Activated CD8-positive, alpha-beta T cell treated with anti-CD3 and anti-CD28 coated beads for 36 hours (primary cell): ENCODE measurements around the gene PLA2G4E. TPM values are rescaled to one million over a fixed set of nuclear protein-coding genes. Genes with fewer than 3 reads are reported as not detected.

Experiments used
- ATAC-seq: fragments of 200-7000 bp; cut with Tn5 transposase; one replicate; pipeline ENCODE4 v1.10.0; 2021; ENCODE audit warnings: mild to moderate bottlenecking, moderate library complexity
- CTCF ChIA-PET: fragments of 350-600 bp; sonication (Branson Sonifier 250); formaldehyde crosslinking; loops from one replicate; lab custom pipeline; 2021; ENCODE audit warnings: antibody characterized with exemption; lab: Charles Lee
- POLR2A ChIA-PET: fragments of 350-600 bp; sonication (Branson Sonifier 250); formaldehyde crosslinking; loops from one replicate; lab custom pipeline; 2021; ENCODE audit warnings: antibody characterized with exemption; lab: Charles Lee
- DNase-seq: peaks from one replicate; pipeline ENCODE4 v3.0.0-alpha.2; 2020
- H3K27ac Mint-ChIP-seq: one replicate; pipeline ENCODE4 v1.8.0; 2021; ENCODE audit warnings: mild to moderate bottlenecking, mixed read lengths
- H3K27me3 Mint-ChIP-seq: one replicate; pipeline ENCODE4 v1.8.0; 2021; ENCODE audit warnings: mixed read lengths
- H3K36me3 Mint-ChIP-seq: one replicate; pipeline ENCODE4 v1.8.0; 2021; ENCODE audit warnings: low read depth, mixed read lengths
- H3K4me1 Mint-ChIP-seq: one replicate; pipeline ENCODE4 v1.8.0; 2021; ENCODE audit warnings: low read depth, mixed read lengths
- H3K4me3 Mint-ChIP-seq: one replicate; pipeline ENCODE4 v1.8.0; 2021; ENCODE audit warnings: mild to moderate bottlenecking, moderate library complexity, mixed read lengths
- H3K9me3 Mint-ChIP-seq: one replicate; pipeline ENCODE4 v1.8.0; 2021; ENCODE audit warnings: mixed read lengths
- CTCF ChIP-seq: fragments of 200-600 bp; IDR thresholded peaks from one replicate; pipeline ENCODE4 v1.8.0; 2022; ENCODE audit warnings: antibody characterized with exemption, mild to moderate bottlenecking
- intact Hi-C: fragments of 100-400 bp; cut with micrococcal nuclease; formaldehyde crosslinking; loops from one replicate; pipeline ENCODE4 v1.10.0; 2022
- total RNA-seq, 2 experiments: library from RNA; stranded (reverse); gene quantifications; one replicate each; pipeline ENCODE4 v1.2.3, GENCODE V29; 2021

Gene PLA2G4E
- total RNA-seq, 2 experiments from 2014 or later: not detected

DNA sequence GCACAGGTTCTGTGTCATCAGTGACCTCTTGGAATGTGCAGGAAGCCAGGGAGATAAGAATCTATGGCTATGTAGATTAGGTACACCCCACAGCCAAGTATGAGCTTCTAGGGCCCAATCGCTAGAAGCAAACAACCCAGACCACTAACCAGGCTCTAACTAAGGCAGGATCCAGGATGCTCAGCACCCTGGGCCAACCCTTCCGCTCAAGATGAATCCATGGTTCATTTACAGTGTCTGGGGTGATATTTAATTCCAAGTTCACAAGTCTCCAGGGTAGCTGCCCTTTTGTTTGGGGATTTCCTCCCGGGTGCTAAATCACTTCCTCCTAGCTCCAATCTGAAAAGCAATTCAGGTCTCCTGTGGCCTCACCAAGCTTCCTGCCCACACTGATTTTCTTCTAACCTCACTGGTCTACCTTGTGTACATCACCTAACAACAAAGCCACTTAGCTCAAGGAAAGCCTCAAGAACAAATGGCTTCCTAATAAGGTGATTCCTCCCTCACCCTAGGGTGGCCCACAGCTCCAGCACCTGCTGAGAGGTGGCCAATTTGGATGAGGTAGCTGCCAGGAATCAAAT, 50.9 kb downstream of the PLA2G4E start:
- H3K4me3 Mint-ChIP-seq: peak overlapping the region; percentile 86
- DNase-seq: peak; percentile 69
- intact Hi-C loops: loop anchor here (2.0 kb wide), 1 partner anchor 33 kb away; no protein-coding TSS in a partner anchor
- H3K4me1 Mint-ChIP-seq: peaks cover 58% of the 10 kb centered on the region
- H3K27ac Mint-ChIP-seq: peak overlapping the region; percentile 85
- no peak for TF ChIP-seq CTCF
- CTCF ChIA-PET: interaction anchor here (0.7 to 1.7 kb wide), 4 partner anchors 33 to 196 kb away, joined by 3 to 7 read pairs (median 4); partner anchors contain the start of gene MAPKBP1
- H3K9me3 Mint-ChIP-seq: no peaks in the 10 kb centered on the region
- no peak for ATAC-seq
- POLR2A ChIA-PET: interaction anchor here (1.0 to 4.5 kb wide), 5 partner anchors 10 to 145 kb away, joined by 3 to 44 read pairs (median 4); no protein-coding TSS in a partner anchor
- H3K27me3 Mint-ChIP-seq: peaks cover 8% of the 10 kb centered on the region
- peaks cover 12% of the 10 kb centered on the region for H3K36me3 Mint-ChIP-seq

DNA sequence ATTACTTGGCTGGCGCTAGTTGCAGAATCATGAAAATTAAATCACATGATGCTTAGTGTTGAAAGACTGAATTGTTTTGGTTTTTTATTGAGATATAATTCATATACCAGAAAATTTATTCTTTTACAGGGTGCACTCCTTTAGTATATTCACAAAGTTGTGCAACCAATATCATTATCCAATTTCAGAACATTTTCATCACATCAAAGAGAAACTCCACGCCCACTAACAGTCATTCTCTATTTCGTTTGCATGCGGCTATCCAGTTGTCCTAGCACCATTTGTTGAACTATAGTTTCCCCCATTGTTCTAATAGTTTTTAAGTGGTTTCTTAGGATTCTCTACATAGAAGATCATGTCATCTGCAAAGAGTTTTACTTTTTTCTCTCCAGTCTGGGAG, 52.1 kb downstream of the PLA2G4E start:
- DNase-seq (no peak), ATAC-seq (no peak)
- Mint-ChIP-seq H3K27ac (no peak overlapping the region), H3K27me3 (no peaks in the 10 kb centered on the region), H3K36me3 (peaks cover 12% of the 10 kb centered on the region), H3K9me3 (no peaks in the 10 kb centered on the region), H3K4me3 (no peak overlapping the region), H3K4me1 (peaks cover 55% of the 10 kb centered on the region)
- intact Hi-C loops: no loop called here
- TF ChIP-seq CTCF: no peak
- CTCF ChIA-PET: no interaction called here
- POLR2A ChIA-PET: interaction anchor here (0.7 kb wide), 1 partner anchor 31 kb away, joined by 3 read pairs; no protein-coding TSS in a partner anchor

GRCh38 chr15:41967506-41968206, 53.2 kb downstream of the PLA2G4E start:
- H3K27ac Mint-ChIP-seq: peak overlapping the region; percentile 40
- H3K9me3 Mint-ChIP-seq: no peaks in the 10 kb centered on the region
- peaks cover 15% of the 10 kb centered on the region for H3K36me3 Mint-ChIP-seq
- POLR2A ChIA-PET: interaction anchor here (0.5 to 1.9 kb wide), 2 partner anchors 31 to 44 kb away, joined by 3 to 5 read pairs; no protein-coding TSS in a partner anchor
- DNase-seq (no peak), ATAC-seq (no peak)
- H3K4me3 Mint-ChIP-seq: no peak overlapping the region
- no peaks in the 10 kb centered on the region for H3K27me3 Mint-ChIP-seq
- CTCF ChIA-PET: interaction anchor here (1.1 kb wide), 1 partner anchor 31 kb away, joined by 5 read pairs; no protein-coding TSS in a partner anchor
- intact Hi-C loops: no loop called here
- H3K4me1 Mint-ChIP-seq: peaks cover 49% of the 10 kb centered on the region
- TF ChIP-seq CTCF: no peak

GRCh38 chr15:41966920-41967465, 53.8 kb downstream of the PLA2G4E start:
- H3K4me1 Mint-ChIP-seq: peaks cover 52% of the 10 kb centered on the region
- ChIA-PET POLR2A (interaction anchor here (0.8 to 1.9 kb wide), 4 partner anchors 13 to 30 kb away, joined by 3 to 5 read pairs (median 4); no protein-coding TSS in a partner anchor), CTCF (interaction anchor here (1.1 kb wide), 1 partner anchor 30 kb away, joined by 5 read pairs; no protein-coding TSS in a partner anchor)
- no peaks in the 10 kb centered on the region for H3K27me3 Mint-ChIP-seq
- H3K36me3 Mint-ChIP-seq: peaks cover 19% of the 10 kb centered on the region
- no peak for TF ChIP-seq CTCF
- intact Hi-C loops: no loop called here
- no peak for DNase-seq
- no peak overlapping the region for H3K4me3 Mint-ChIP-seq
- no peak for ATAC-seq
- no peaks in the 10 kb centered on the region for H3K9me3 Mint-ChIP-seq
- H3K27ac Mint-ChIP-seq: no peak overlapping the region
